Measurements from ENCODE around the gene GGA3.
"Not testable (repeated sequence)": the region's sequence is repeated elsewhere in the genome, so short reads cannot be mapped to it uniquely, and the experiment has no call there.

The GGA3 gene

GRCh38 chr17:75207760-75208159 is 53.6 kb downstream of the GGA3 start:
- no peak for DNase-seq

DNA sequence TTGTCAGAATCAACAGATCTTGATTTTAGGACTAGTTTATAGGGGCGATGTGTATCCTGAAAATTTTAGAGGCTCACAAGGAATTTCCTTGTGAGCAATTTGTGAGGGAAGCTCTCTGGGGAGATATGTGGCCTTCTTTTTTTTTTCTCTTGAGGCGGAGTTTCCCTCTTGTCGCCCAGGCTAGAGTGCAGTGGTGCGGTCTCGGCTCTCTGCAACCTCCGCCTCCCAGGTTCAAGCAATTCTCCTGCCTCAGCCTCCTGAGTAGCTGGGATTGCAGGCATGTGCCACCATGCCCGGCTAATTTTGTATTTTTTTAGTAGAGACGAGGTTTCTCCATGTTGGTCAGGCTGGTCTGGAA is 54.4 kb downstream of the GGA3 start:
- DNase-seq: not testable (repeated sequence)

DNA sequence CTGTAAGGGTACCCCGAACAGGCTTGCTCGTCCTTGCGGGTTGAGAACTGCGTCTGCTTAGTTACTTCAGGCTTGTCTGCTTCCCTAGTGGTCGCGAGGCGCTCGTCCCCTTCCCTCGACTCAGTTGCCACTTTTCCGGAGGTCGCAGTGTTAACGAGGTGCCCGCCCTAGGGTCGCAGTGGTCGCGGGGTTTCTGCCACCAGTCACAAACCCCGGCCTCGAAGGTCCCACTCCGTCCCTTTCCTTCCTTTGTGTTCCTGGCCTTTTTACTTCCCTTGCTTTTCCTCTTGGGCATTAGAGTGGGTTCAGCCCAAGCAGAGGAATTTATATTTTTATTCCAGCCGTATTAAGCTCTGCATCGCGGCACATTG is 55.6 kb downstream of the GGA3 start:
- no peak for DNase-seq

DNA sequence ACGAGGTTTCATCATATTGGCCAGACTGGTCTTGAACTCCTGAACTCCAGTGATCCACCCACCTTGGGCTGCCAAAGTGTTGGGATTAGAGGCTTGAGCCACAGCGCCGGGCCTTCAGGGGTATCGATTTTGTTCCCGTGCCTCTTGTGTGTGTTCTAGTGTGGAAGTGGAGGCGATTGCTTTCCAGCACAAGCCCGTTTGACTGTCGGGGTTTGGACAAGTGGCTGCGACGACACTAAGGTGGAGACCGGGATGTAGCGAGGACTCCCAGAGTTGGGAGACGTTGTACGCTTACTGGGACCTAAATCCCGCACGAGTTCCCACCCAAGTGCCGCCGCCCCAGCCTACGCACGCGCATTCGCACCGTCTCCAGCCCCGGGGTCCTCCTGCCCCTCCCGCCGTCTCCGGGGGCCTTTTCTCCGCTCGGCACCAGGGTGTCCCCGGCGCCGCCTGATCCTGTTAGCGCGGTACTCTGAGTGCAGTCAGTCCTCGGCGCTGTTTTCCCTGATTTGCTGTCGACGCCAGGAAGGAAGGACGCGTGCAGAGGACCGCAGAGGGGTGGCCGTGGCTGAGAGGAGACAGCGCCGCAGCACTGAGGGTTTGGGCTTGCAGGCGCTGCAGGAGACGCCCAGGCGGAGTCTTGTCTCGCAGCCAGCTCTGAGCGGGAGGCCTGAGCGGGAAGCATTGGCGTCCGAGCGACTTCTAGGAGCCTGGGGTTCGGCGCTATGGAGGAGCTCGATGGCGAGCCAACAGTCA is 56.2 kb downstream of the GGA3 start, which contains the start of gene NUP85:
Gene NUP85 (plus strand): TSS at position 643 of the 756 bp plus-strand sequence. CDS start 83 bp downstream, at position 726.
- peak; percentile 90 to 91 for DNase-seq

GRCh38 chr17:75199886-75200618 is 61.4 kb downstream of the GGA3 start:
- DNase-seq: no peak

DNA sequence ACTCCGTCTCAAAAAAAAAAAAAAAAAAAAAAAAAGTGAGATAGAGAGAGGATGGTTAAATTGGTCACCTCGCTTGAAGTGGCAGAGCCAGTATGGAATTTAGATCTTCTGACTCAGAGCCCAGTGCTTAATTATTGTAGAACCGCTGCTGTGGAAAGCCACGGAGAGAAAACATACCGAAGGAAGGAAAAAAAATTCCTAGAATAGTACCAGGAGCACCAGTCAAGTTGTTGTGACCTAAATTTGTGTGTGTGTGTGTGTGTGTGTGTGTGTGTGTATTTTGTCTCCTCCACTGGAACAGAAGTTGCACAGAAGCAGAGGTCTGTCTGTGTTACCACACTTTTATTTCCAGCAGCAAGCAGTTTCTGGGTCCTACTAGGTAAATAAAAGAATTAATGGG is 66.5 kb downstream of the GGA3 start:
- no peak for DNase-seq

- DNase-seq: no peak
These were observed 69.8 kb downstream of the GGA3 start for GRCh38 chr17:75191584-75191983.

- no peak for DNase-seq
These were observed 72.8 kb downstream of the GGA3 start for GRCh38 chr17:75188614-75189013.

Data from CD4-positive, alpha-beta T cell treated with Interleukin-4 for 1 hour (primary cell).